GM21367 (cell line): Measurements from ENCODE around the gene ARHGEF26.

ENCODE experiments used
- ATAC-seq: cut with Tn5 transposase; IDR thresholded peaks from one replicate; pipeline ENCODE4 v1.9.1; 2021; ENCODE audit not compliant: unreplicated experiment

Gene ARHGEF26

GRCh38 chr3:154152741-154153140 lies 31.6 kb downstream of the ARHGEF26 start:
- no peak for ATAC-seq

- no peak for ATAC-seq
Measured at GRCh38 chr3:154156530-154156929, 35.3 kb downstream of the ARHGEF26 start.

GRCh38 chr3:154161806-154162205 lies 40.6 kb downstream of the ARHGEF26 start:
- ATAC-seq: no peak

GRCh38 chr3:154164387-154164786 lies 43.2 kb downstream of the ARHGEF26 start:
- no peak for ATAC-seq

- ATAC-seq: no peak
Measured at GRCh38 chr3:154168998-154169795, 48.0 kb downstream of the ARHGEF26 start.

GRCh38 chr3:154169796-154170110 lies 48.6 kb downstream of the ARHGEF26 start:
- no peak for ATAC-seq

GRCh38 chr3:154170300-154170699 lies 49.1 kb downstream of the ARHGEF26 start:
- ATAC-seq: no peak

- ATAC-seq: no peak
Measured at GRCh38 chr3:154175041-154175440, 53.9 kb downstream of the ARHGEF26 start.

- ATAC-seq: no peak
Measured at GRCh38 chr3:154176036-154176435, 54.8 kb downstream of the ARHGEF26 start.

- ATAC-seq: no peak
Measured at GRCh38 chr3:154177406-154177805, 56.2 kb downstream of the ARHGEF26 start.

GRCh38 chr3:154178172-154178571 lies 57.0 kb downstream of the ARHGEF26 start:
- no peak for ATAC-seq

GRCh38 chr3:154180836-154181691 lies 59.9 kb downstream of the ARHGEF26 start:
- no peak for ATAC-seq

GRCh38 chr3:154182322-154182922 lies 61.2 kb downstream of the ARHGEF26 start:
- ATAC-seq: no peak

- no peak for ATAC-seq
Measured at GRCh38 chr3:154182975-154183374, 61.8 kb downstream of the ARHGEF26 start.

GRCh38 chr3:154184582-154184981 lies 63.4 kb downstream of the ARHGEF26 start:
- no peak for ATAC-seq

GRCh38 chr3:154188437-154188836 lies 67.2 kb downstream of the ARHGEF26 start:
- no peak for ATAC-seq

- ATAC-seq: no peak
Measured at GRCh38 chr3:154188846-154189245, 67.7 kb downstream of the ARHGEF26 start.

GRCh38 chr3:154191520-154191919 lies 70.3 kb downstream of the ARHGEF26 start:
- ATAC-seq: no peak

GRCh38 chr3:154192225-154192624 lies 71.0 kb downstream of the ARHGEF26 start:
- no peak for ATAC-seq

- no peak for ATAC-seq
Measured at GRCh38 chr3:154193000-154193615, 71.9 kb downstream of the ARHGEF26 start.

GRCh38 chr3:154194877-154195276 lies 73.7 kb downstream of the ARHGEF26 start:
- ATAC-seq: no peak
